H9 (cell line): ENCODE data around the gene MYH11. TPM values are rescaled to one million over a fixed set of nuclear protein-coding genes. Genes with fewer than 3 reads are reported as not detected.
"Not testable (repeated sequence)": the region's sequence is repeated elsewhere in the genome, so short reads cannot be mapped to it uniquely, and the experiment has no call there.

Source experiments
- DNase-seq: peaks from one replicate; pipeline ENCODE4 v3.0.0-alpha.2; 2017
- H2AFZ ChIP-seq: one replicate; pipeline ENCODE4 v1.6.1; 2013; ENCODE audit warnings: mild to moderate bottlenecking, low read length, control low read depth, moderate library complexity
- H2AK5ac ChIP-seq: 2 replicates; pipeline ENCODE4 v1.6.1; 2013; ENCODE audit warnings: low read length, control low read depth, mixed read lengths; ENCODE audit not compliant: insufficient read length
- H2BK120ac ChIP-seq: one replicate; pipeline ENCODE4 v1.6.1; 2013; ENCODE audit warnings: low read depth, mild to moderate bottlenecking, low read length, control low read depth, inconsistent platforms; ENCODE audit not compliant: poor library complexity, severe bottlenecking
- H2BK12ac ChIP-seq: 2 replicates; pipeline ENCODE4 v1.6.1; 2013; ENCODE audit warnings: low read length, control low read depth, mixed read lengths, low read depth; ENCODE audit not compliant: insufficient read length
- H2BK15ac ChIP-seq: 2 replicates; pipeline ENCODE4 v1.6.1; 2013; ENCODE audit warnings: low read depth, low read length, control low read depth
- H2BK20ac ChIP-seq: one replicate; pipeline ENCODE4 v1.6.1; 2013; ENCODE audit warnings: low read depth, mild to moderate bottlenecking, low read length, control low read depth, inconsistent platforms; ENCODE audit not compliant: poor library complexity, severe bottlenecking
- H2BK5ac ChIP-seq: 2 replicates; pipeline ENCODE4 v1.6.1; 2013; ENCODE audit warnings: low read length, control low read depth, mixed read lengths; ENCODE audit not compliant: insufficient read length
- H3K14ac ChIP-seq: 2 replicates; pipeline ENCODE4 v1.6.1; 2013; ENCODE audit warnings: low read length, control low read depth; ENCODE audit not compliant: insufficient read depth
- H3K18ac ChIP-seq: 2 replicates; pipeline ENCODE4 v1.6.1; 2013; ENCODE audit warnings: low read depth, mild to moderate bottlenecking, mixed read lengths, low read length, control low read depth; ENCODE audit not compliant: insufficient read length
- H3K23ac ChIP-seq: 2 replicates; pipeline ENCODE4 v1.6.1; 2013; ENCODE audit warnings: low read length, control low read depth, mixed read lengths, low read depth; ENCODE audit not compliant: insufficient read length
- H3K23me2 ChIP-seq: 2 replicates; pipeline ENCODE4 v1.6.1; 2013; ENCODE audit warnings: low read depth, mild to moderate bottlenecking, mixed read lengths, low read length, control low read depth; ENCODE audit not compliant: insufficient read length, poor library complexity, severe bottlenecking
- H3K27ac ChIP-seq: 2 replicates; pipeline ENCODE4 v1.5.1; 2013; ENCODE audit warnings: low read length, control low read depth, mixed read lengths, low read depth; ENCODE audit not compliant: insufficient read length
- H3K27me3 ChIP-seq: 2 replicates; pipeline ENCODE4 v1.6.1; 2013; ENCODE audit warnings: low read length, control low read depth, inconsistent platforms; ENCODE audit not compliant: insufficient read depth
- H3K4ac ChIP-seq: 2 replicates; pipeline ENCODE4 v1.6.1; 2013; ENCODE audit warnings: low read depth, mild to moderate bottlenecking, control low read depth, inconsistent platforms, low read length, moderate library complexity
- H3K4me1 ChIP-seq: 2 replicates; pipeline ENCODE4 v1.6.1; 2013; ENCODE audit warnings: low read length, control low read depth, inconsistent platforms; ENCODE audit not compliant: insufficient read depth
- H3K4me2 ChIP-seq: 2 replicates; pipeline ENCODE4 v1.6.1; 2013; ENCODE audit warnings: low read length, control low read depth, mixed read lengths; ENCODE audit not compliant: insufficient read length, insufficient read depth
- H3K56ac ChIP-seq: 2 replicates; pipeline ENCODE4 v1.6.1; 2013; ENCODE audit warnings: low read depth, mild to moderate bottlenecking, mixed read lengths, low read length, control low read depth; ENCODE audit not compliant: insufficient read length
- H3K79me1 ChIP-seq: 2 replicates; pipeline ENCODE4 v1.6.1; 2013; ENCODE audit warnings: low read depth, mild to moderate bottlenecking, moderate library complexity, low read length, control low read depth, inconsistent platforms; ENCODE audit not compliant: insufficient read depth, poor library complexity, severe bottlenecking
- H3K79me2 ChIP-seq: 2 replicates; pipeline ENCODE4 v1.6.1; 2013; ENCODE audit warnings: low read length, control low read depth, inconsistent platforms; ENCODE audit not compliant: insufficient read depth
- H3K9ac ChIP-seq: 2 replicates; pipeline ENCODE4 v1.6.1; 2013; ENCODE audit warnings: low read length, control low read depth, mixed read lengths; ENCODE audit not compliant: insufficient read length; ENCODE audit errors: extremely low read depth
- H3K9me3 ChIP-seq: one replicate; pipeline ENCODE4 v1.6.1; 2013; ENCODE audit warnings: low read depth, low read length, inconsistent platforms; ENCODE audit not compliant: control insufficient read depth
- H3T11ph ChIP-seq: one replicate; pipeline ENCODE4 v1.6.1; 2013; ENCODE audit warnings: mild to moderate bottlenecking, low read length, control low read depth, inconsistent platforms
- H4K20me1 ChIP-seq: one replicate; pipeline ENCODE4 v1.6.1; 2013; ENCODE audit not compliant: control insufficient read depth, insufficient read length, insufficient read depth
- H4K5ac ChIP-seq: 2 replicates; pipeline ENCODE4 v1.6.1; 2013; ENCODE audit warnings: low read depth, mild to moderate bottlenecking, mixed read lengths, low read length, control low read depth; ENCODE audit not compliant: insufficient read length
- H4K8ac ChIP-seq: replicated peaks from 2 replicates; pipeline ENCODE4 v1.6.1; 2013; ENCODE audit warnings: low read length, control low read depth, mixed read lengths, low read depth; ENCODE audit not compliant: insufficient read length
- H4K91ac ChIP-seq: 2 replicates; pipeline ENCODE4 v1.6.1; 2013; ENCODE audit warnings: low read depth, mild to moderate bottlenecking, moderate library complexity, mixed read lengths, low read length, control low read depth; ENCODE audit not compliant: insufficient read length
- H3K27ac Mint-ChIP-seq, 3 experiments: 2 replicates in 2 of 3; 3 replicates in 1 of 3; pipeline ENCODE4 v1.8.0; 2020 to 2021; ENCODE audit warnings: mixed read lengths in 3 of 3, mild to moderate bottlenecking in 1 of 3, moderate library complexity in 1 of 3
- H3K27me3 Mint-ChIP-seq: 2 replicates; pipeline ENCODE4 v1.8.0; 2021; ENCODE audit warnings: low read depth, mild to moderate bottlenecking, moderate library complexity, mixed read lengths
- H3K36me3 Mint-ChIP-seq, 3 experiments: 2 replicates in 2 of 3; 3 replicates in 1 of 3; pipeline ENCODE4 v1.8.0; 2020 to 2021; ENCODE audit warnings: low read depth in 3 of 3, mixed read lengths in 3 of 3; ENCODE audit not compliant: insufficient read depth in 1 of 3
- H3K4me1 Mint-ChIP-seq, 2 experiments: 2 replicates each; pipeline ENCODE4 v1.8.0; 2020; ENCODE audit warnings: mixed read lengths in 2 of 2
- H3K4me3 Mint-ChIP-seq, 2 experiments: 2 replicates in 1 of 2; 3 replicates in 1 of 2; pipeline ENCODE4 v1.8.0; 2020 to 2021; ENCODE audit warnings: mild to moderate bottlenecking in 2 of 2, mixed read lengths in 2 of 2, moderate library complexity in 1 of 2
- H3K9me3 Mint-ChIP-seq, 2 experiments: 2 replicates in 1 of 2; 3 replicates in 1 of 2; pipeline ENCODE4 v1.8.0; 2020; ENCODE audit warnings: mild to moderate bottlenecking in 2 of 2, mixed read lengths in 2 of 2, moderate library complexity in 1 of 2
- WGBS: extraction: QIAGEN DNeasy Blood & Tissue Kit; methylation state at CpG from one replicate; pipeline ENCODE4 v1.1.7; 2013; ENCODE audit warnings: missing lambda C conversion rate, low lambda C conversion rate, mixed read lengths; ENCODE audit not compliant: insufficient read length; ENCODE audit errors: extremely low coverage; 5-methylcytosine and 5-hydroxymethylcytosine counted together
- total RNA-seq: library from RNA; stranded (reverse); gene quantifications from 2 replicates; pipeline ENCODE4 v1.2.1, GENCODE V29; 2021
- TF ChIP-seq, protein P1 (sequence below): fragments of 200-600 bp; sonication (generic); conservative IDR thresholded peaks from 3 replicates; pipeline ENCODE4 v1.8.0; 2021; ENCODE audit warnings: antibody characterized with exemption, mild to moderate bottlenecking

The MYH11 gene
- total RNA-seq, 1 experiment from 2014 or later: 0.42 TPM

DNA sequence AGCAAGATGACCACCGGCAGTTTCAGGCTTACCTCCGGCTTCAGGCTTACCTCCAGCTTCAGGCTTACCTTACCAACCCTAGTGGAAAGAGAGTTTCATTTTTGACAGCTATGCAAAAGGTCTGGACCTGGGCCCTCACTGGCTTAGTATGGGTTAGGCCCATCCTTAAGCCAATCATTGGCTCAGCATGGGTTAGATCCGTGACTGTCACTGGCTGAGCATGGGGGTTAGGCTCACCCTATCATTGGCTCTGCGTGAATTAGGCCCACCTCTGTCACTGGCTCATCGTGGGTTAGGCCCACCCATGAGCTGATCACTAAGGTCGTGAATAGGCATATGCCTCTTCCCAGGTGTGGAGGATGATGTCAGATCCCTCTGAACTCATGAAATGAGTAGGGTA lies 198.7 kb downstream of the MYH11 start:
- no peaks in the 10 kb centered on the region for H3K9me3 Mint-ChIP-seq
- Histone ChIP-seq H3K4ac (no peak overlapping the region), H3K27ac (no peak overlapping the region), H3K4me2 (no peak overlapping the region), H4K8ac (no peak overlapping the region), H3K4me1 (no peaks in the 10 kb centered on the region), H3K9me3 (no peaks in the 10 kb centered on the region), H3K27me3 (no peaks in the 10 kb centered on the region), H3K79me1 (peaks cover 3% of the 10 kb centered on the region), H2AK5ac (no peak overlapping the region), H2BK120ac (no peak overlapping the region), H3K18ac (no peak overlapping the region), H2AFZ (no peak overlapping the region), H3K9ac (no peak overlapping the region), H2BK15ac (no peak overlapping the region), H3K23ac (no peak overlapping the region), H3K23me2 (no peaks in the 10 kb centered on the region), H3T11ph (no peak overlapping the region), H2BK12ac (no peak overlapping the region), H3K56ac (no peak overlapping the region), H2BK5ac (no peak overlapping the region), H3K14ac (no peak overlapping the region; the same call in 1 of the 2 replicates), H4K20me1 (no peaks in the 10 kb centered on the region), H4K5ac (no peak overlapping the region), H4K91ac (no peak overlapping the region), H2BK20ac (no peak overlapping the region), H3K79me2 (no peaks in the 10 kb centered on the region; the same call in 1 of the 2 replicates)
- H3K36me3 Mint-ChIP-seq: peaks cover 2 to 14% (median 9%) of the 10 kb centered on the region in 3 experiments; a peak in 5 of 7 replicates
- WGBS: no CpG with 5 or more reads among the region's 6 CpGs
- peaks cover 0 to 3% of the 10 kb centered on the region in 2 experiments; a peak in 1 of 4 replicates for H3K4me1 Mint-ChIP-seq
- TF ChIP-seq, protein P1, sequence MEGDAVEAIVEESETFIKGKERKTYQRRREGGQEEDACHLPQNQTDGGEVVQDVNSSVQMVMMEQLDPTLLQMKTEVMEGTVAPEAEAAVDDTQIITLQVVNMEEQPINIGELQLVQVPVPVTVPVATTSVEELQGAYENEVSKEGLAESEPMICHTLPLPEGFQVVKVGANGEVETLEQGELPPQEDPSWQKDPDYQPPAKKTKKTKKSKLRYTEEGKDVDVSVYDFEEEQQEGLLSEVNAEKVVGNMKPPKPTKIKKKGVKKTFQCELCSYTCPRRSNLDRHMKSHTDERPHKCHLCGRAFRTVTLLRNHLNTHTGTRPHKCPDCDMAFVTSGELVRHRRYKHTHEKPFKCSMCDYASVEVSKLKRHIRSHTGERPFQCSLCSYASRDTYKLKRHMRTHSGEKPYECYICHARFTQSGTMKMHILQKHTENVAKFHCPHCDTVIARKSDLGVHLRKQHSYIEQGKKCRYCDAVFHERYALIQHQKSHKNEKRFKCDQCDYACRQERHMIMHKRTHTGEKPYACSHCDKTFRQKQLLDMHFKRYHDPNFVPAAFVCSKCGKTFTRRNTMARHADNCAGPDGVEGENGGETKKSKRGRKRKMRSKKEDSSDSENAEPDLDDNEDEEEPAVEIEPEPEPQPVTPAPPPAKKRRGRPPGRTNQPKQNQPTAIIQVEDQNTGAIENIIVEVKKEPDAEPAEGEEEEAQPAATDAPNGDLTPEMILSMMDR: no peak
- H3K27ac Mint-ChIP-seq: no peak overlapping the region
- H3K4me3 Mint-ChIP-seq: no peak overlapping the region
- peak; percentile 30 for DNase-seq
- no peaks in the 10 kb centered on the region; the same call in 1 of the 2 replicates for H3K27me3 Mint-ChIP-seq

GRCh38 chr16:15655561-15655960 lies 201.3 kb downstream of the MYH11 start:
- H2AK5ac ChIP-seq, H3T11ph ChIP-seq, H3K4ac ChIP-seq, H2BK12ac ChIP-seq, H3K27ac ChIP-seq, H2BK5ac ChIP-seq, H3K14ac ChIP-seq, H4K5ac ChIP-seq, H3K4me1 Mint-ChIP-seq, H3K27ac Mint-ChIP-seq, H4K20me1 ChIP-seq, H3K27me3 Mint-ChIP-seq, H2BK15ac ChIP-seq, H3K18ac ChIP-seq, H4K91ac ChIP-seq, H3K9me3 Mint-ChIP-seq, H3K27me3 ChIP-seq, H3K9ac ChIP-seq, H2AFZ ChIP-seq, DNase-seq, H3K23me2 ChIP-seq, H3K4me1 ChIP-seq, H3K9me3 ChIP-seq, H3K56ac ChIP-seq, H3K79me2 ChIP-seq, H2BK120ac ChIP-seq, H3K4me3 Mint-ChIP-seq, H3K23ac ChIP-seq, H4K8ac ChIP-seq, H2BK20ac ChIP-seq, H3K4me2 ChIP-seq: not testable (repeated sequence)
- peaks cover 11% of the 10 kb centered on the region for H3K79me1 ChIP-seq
- no CpG with 5 or more reads among the region's 6 CpGs for WGBS
- H3K36me3 Mint-ChIP-seq: peaks cover 2 to 11% (median 6%) of the 10 kb centered on the region in 3 experiments; a peak in 5 of 7 replicates
